Neuronal stem cell (in vitro differentiated cells): ENCODE results near the gene GPR89B.
"Not testable (repeated sequence)": the region's sequence is repeated elsewhere in the genome, so short reads cannot be mapped to it uniquely, and the experiment has no call there.

Experiments used
- DNase-seq: peaks from one replicate; pipeline ENCODE4 v3.0.0-alpha.2; 2013; ENCODE audit warnings: low spot score
- H2AFZ ChIP-seq: one replicate; pipeline ENCODE4 v1.6.1; 2013; ENCODE audit warnings: mild to moderate bottlenecking, low read length, inconsistent platforms
- H2AK5ac ChIP-seq: 2 replicates; pipeline ENCODE4 v1.6.1; 2013; ENCODE audit warnings: low read depth, mild to moderate bottlenecking, inconsistent platforms, low read length, moderate library complexity, mixed read lengths
- H2BK120ac ChIP-seq: 2 replicates; pipeline ENCODE4 v1.6.1; 2013; ENCODE audit warnings: low read depth, mild to moderate bottlenecking, inconsistent platforms, low read length, moderate library complexity, mixed read lengths
- H2BK12ac ChIP-seq: one replicate; pipeline ENCODE4 v1.6.1; 2013; ENCODE audit warnings: low read length, inconsistent platforms
- H2BK15ac ChIP-seq: 2 replicates; pipeline ENCODE4 v1.6.1; 2013; ENCODE audit warnings: mild to moderate bottlenecking, low read length, inconsistent platforms, mixed read lengths
- H2BK5ac ChIP-seq: one replicate; pipeline ENCODE4 v1.6.1; 2013; ENCODE audit warnings: inconsistent platforms, mild to moderate bottlenecking, low read length, moderate library complexity
- H3K14ac ChIP-seq: one replicate; pipeline ENCODE4 v1.6.1; 2013; ENCODE audit warnings: low read length, inconsistent platforms
- H3K18ac ChIP-seq: 2 replicates; pipeline ENCODE4 v1.6.1; 2013; ENCODE audit warnings: low read length, inconsistent platforms
- H3K23ac ChIP-seq: 2 replicates; pipeline ENCODE4 v1.6.1; 2013; ENCODE audit warnings: low read depth, mild to moderate bottlenecking, mixed read lengths, low read length, inconsistent platforms; ENCODE audit not compliant: poor library complexity
- H3K27ac ChIP-seq: replicated peaks from 3 replicates; pipeline ENCODE4 v1.5.1; 2013; ENCODE audit warnings: low read length, inconsistent platforms
- H3K27me3 ChIP-seq, 3 experiments: 2 replicates each; pipeline ENCODE4 v1.6.1; 2013; ENCODE audit warnings: low read length in 3 of 3, mild to moderate bottlenecking in 2 of 3, inconsistent platforms in 1 of 3, low read depth in 1 of 3, mixed read lengths in 1 of 3, moderate library complexity in 1 of 3; ENCODE audit not compliant: control insufficient read depth in 3 of 3, insufficient read depth in 3 of 3
- H3K36me3 ChIP-seq, 2 donors: replicated peaks in 1 of 2; 2 replicates each; pipeline ENCODE4 v1.6.1; 2013; ENCODE audit warnings: low read length in 2 of 2; ENCODE audit not compliant: control insufficient read depth in 2 of 2, insufficient read depth in 2 of 2
- H3K4ac ChIP-seq: 2 replicates; pipeline ENCODE4 v1.6.1; 2013; ENCODE audit warnings: inconsistent platforms, mild to moderate bottlenecking, low read length, moderate library complexity
- H3K4me1 ChIP-seq, 2 donors: 1 replicate in 1 of 2; 2 replicates in 1 of 2; pipeline ENCODE4 v1.6.1; 2013; ENCODE audit warnings: low read length in 2 of 2, low read depth in 1 of 2; ENCODE audit not compliant: control insufficient read depth in 2 of 2, insufficient read depth in 1 of 2
- H3K4me2 ChIP-seq: one replicate; pipeline ENCODE4 v1.6.1; 2013; ENCODE audit warnings: mild to moderate bottlenecking, low read length, inconsistent platforms; ENCODE audit not compliant: insufficient read depth, poor library complexity, severe bottlenecking
- H3K4me3 ChIP-seq, 2 donors: 2 replicates each; pipeline ENCODE4 v1.5.1; 2013; ENCODE audit warnings: low read length in 2 of 2, mild to moderate bottlenecking in 2 of 2, inconsistent platforms in 1 of 2, moderate library complexity in 1 of 2
- H3K79me1 ChIP-seq: one replicate; pipeline ENCODE4 v1.6.1; 2013; ENCODE audit warnings: low read depth, mild to moderate bottlenecking, inconsistent platforms, low read length, moderate library complexity
- H3K9ac ChIP-seq: one replicate; pipeline ENCODE4 v1.6.1; 2013; ENCODE audit warnings: mild to moderate bottlenecking, low read depth, low read length, inconsistent platforms; ENCODE audit not compliant: poor library complexity
- H3K9me3 ChIP-seq, 2 donors: replicated peaks in 1 of 2; 2 replicates each; pipeline versions ENCODE3 to v1.6.1; 2013; ENCODE audit warnings: low read length in 2 of 2, mild to moderate bottlenecking in 2 of 2, inconsistent platforms in 1 of 2, low read depth in 1 of 2, mixed read lengths in 1 of 2, moderate library complexity in 1 of 2; ENCODE audit not compliant: control insufficient read depth in 2 of 2, insufficient read depth in 1 of 2
- H4K8ac ChIP-seq: one replicate; pipeline ENCODE4 v1.6.1; 2013; ENCODE audit warnings: low read depth, mild to moderate bottlenecking, inconsistent platforms, low read length, moderate library complexity
- H4K91ac ChIP-seq: one replicate; pipeline ENCODE4 v1.6.1; 2013; ENCODE audit warnings: low read length, low read depth, mild to moderate bottlenecking, inconsistent platforms; ENCODE audit not compliant: poor library complexity
- WGBS, 2 donors: extraction: QIAGEN DNeasy Blood & Tissue Kit; methylation state at CpG; one replicate each; pipeline ENCODE4 v1.1.7; 2013; ENCODE audit warnings: missing lambda C conversion rate in 2 of 2, mixed read lengths in 1 of 2; ENCODE audit not compliant: insufficient read length in 2 of 2, insufficient replicate concordance in 1 of 2; ENCODE audit errors: extremely low coverage in 2 of 2; 5-methylcytosine and 5-hydroxymethylcytosine counted together

Gene GPR89B

GRCh38 chr1:147978896-147979651, 50.9 kb downstream of the GPR89B start:
- not testable (repeated sequence) for H4K91ac ChIP-seq, H3K27ac ChIP-seq, H4K8ac ChIP-seq, H3K4me2 ChIP-seq, H2BK120ac ChIP-seq, H3K27me3 ChIP-seq, H3K4ac ChIP-seq, H3K9me3 ChIP-seq, H3K36me3 ChIP-seq, H3K4me3 ChIP-seq, DNase-seq, H2BK15ac ChIP-seq, H2BK5ac ChIP-seq, H3K14ac ChIP-seq, H3K23ac ChIP-seq, H3K79me1 ChIP-seq, H2AK5ac ChIP-seq, H2BK12ac ChIP-seq, H2AFZ ChIP-seq, H3K4me1 ChIP-seq, H3K9ac ChIP-seq, H3K18ac ChIP-seq
- WGBS, 2 donors, result no CpG with 5 or more reads among the region's 6 CpGs

GRCh38 chr1:147985374-147985773, 57.2 kb downstream of the GPR89B start:
- not testable (repeated sequence) for H2BK120ac ChIP-seq, H3K4me2 ChIP-seq, H3K4ac ChIP-seq, DNase-seq, H3K14ac ChIP-seq, H3K27ac ChIP-seq, H3K4me1 ChIP-seq, H3K18ac ChIP-seq, H3K27me3 ChIP-seq, H2BK5ac ChIP-seq, H3K23ac ChIP-seq, H3K9ac ChIP-seq, H3K79me1 ChIP-seq, H2BK15ac ChIP-seq, H4K8ac ChIP-seq, H3K9me3 ChIP-seq, H2AFZ ChIP-seq, H2BK12ac ChIP-seq, H4K91ac ChIP-seq, H3K4me3 ChIP-seq, H3K36me3 ChIP-seq, H2AK5ac ChIP-seq
- no CpG with 5 or more reads among the region's 2 CpGs for WGBS, 2 donors

- not testable (repeated sequence) for H3K27ac ChIP-seq, H3K4me2 ChIP-seq, H3K9ac ChIP-seq, H2BK15ac ChIP-seq, H2AK5ac ChIP-seq, H3K18ac ChIP-seq, H3K14ac ChIP-seq, H3K36me3 ChIP-seq, H2BK12ac ChIP-seq, H3K4me1 ChIP-seq, H2BK5ac ChIP-seq, H3K9me3 ChIP-seq, H4K8ac ChIP-seq, DNase-seq, H3K23ac ChIP-seq, H3K27me3 ChIP-seq, H2BK120ac ChIP-seq, H3K4me3 ChIP-seq, H4K91ac ChIP-seq, H3K79me1 ChIP-seq, H3K4ac ChIP-seq, H2AFZ ChIP-seq
- WGBS, 2 donors, result no CpG with 5 or more reads among the region's 3 CpGs
These were observed 59.7 kb downstream of the GPR89B start for GRCh38 chr1:147987893-147988292.

- not testable (repeated sequence) for H3K9ac ChIP-seq, H2BK5ac ChIP-seq, H3K14ac ChIP-seq, H2BK12ac ChIP-seq, H3K18ac ChIP-seq, H2BK120ac ChIP-seq, H3K23ac ChIP-seq, H3K27ac ChIP-seq, DNase-seq, H4K91ac ChIP-seq, H3K36me3 ChIP-seq, H3K4me1 ChIP-seq, H2AFZ ChIP-seq, H2AK5ac ChIP-seq, H3K79me1 ChIP-seq, H3K4me2 ChIP-seq, H3K27me3 ChIP-seq, H3K4ac ChIP-seq, H4K8ac ChIP-seq, H2BK15ac ChIP-seq, H3K4me3 ChIP-seq, H3K9me3 ChIP-seq
- no CpG with 5 or more reads among the region's 4 CpGs for WGBS, 2 donors
These were observed 64.7 kb downstream of the GPR89B start for GRCh38 chr1:147992916-147993315.
